Chondrocyte (in vitro differentiated cells): Measurements from ENCODE around the gene TOM1L1. TPM values are rescaled to one million over a fixed set of nuclear protein-coding genes. Genes with fewer than 3 reads are reported as not detected.
"Not testable (repeated sequence)": the region's sequence is repeated elsewhere in the genome, so short reads cannot be mapped to it uniquely, and the experiment has no call there.

Experiments
- DNase-seq: peaks from one replicate; pipeline ENCODE4 v3.0.0; 2021; ENCODE audit warnings: mixed read lengths, low spot score
- H3K27ac Mint-ChIP-seq: one replicate; pipeline ENCODE4 v1.8.0; 2021; ENCODE audit warnings: mild to moderate bottlenecking, moderate library complexity, mixed read lengths; ENCODE audit not compliant: unreplicated experiment
- H3K27me3 Mint-ChIP-seq: 2 replicates; pipeline ENCODE4 v1.8.0; 2021; ENCODE audit warnings: low read depth, mixed read lengths
- H3K36me3 Mint-ChIP-seq: 2 replicates; pipeline ENCODE4 v1.8.0; 2021; ENCODE audit warnings: low read depth, mixed read lengths
- H3K4me1 Mint-ChIP-seq: 2 replicates; pipeline ENCODE4 v1.8.0; 2021; ENCODE audit warnings: low read depth, mild to moderate bottlenecking, mixed read lengths
- H3K4me3 Mint-ChIP-seq: one replicate; pipeline ENCODE4 v1.8.0; 2021; ENCODE audit warnings: mild to moderate bottlenecking, moderate library complexity, mixed read lengths; ENCODE audit not compliant: unreplicated experiment
- H3K9me3 Mint-ChIP-seq: 2 replicates; pipeline ENCODE4 v1.8.0; 2021; ENCODE audit warnings: low read depth, mixed read lengths
- CTCF ChIP-seq: fragments of 200-600 bp; sonication (generic); IDR thresholded peaks from 2 replicates; pipeline ENCODE4 v1.5.0; 2021; ENCODE audit warnings: antibody characterized with exemption, mild to moderate bottlenecking, moderate library complexity
- total RNA-seq: library from RNA; stranded (reverse); gene quantifications from 3 replicates; pipeline ENCODE4 v1.2.1, GENCODE V29; 2021

The TOM1L1 gene
- total RNA-seq, 1 donor from 2014 or later = 28.4 TPM

- no peak for DNase-seq
- H3K27ac Mint-ChIP-seq = no peak overlapping the region
Observed at GRCh38 chr17:54864070-54864469, 36.6 kb upstream of the TOM1L1 start.

GRCh38 chr17:54864636-54865356 is 35.9 kb upstream of the TOM1L1 start:
- Mint-ChIP-seq H3K4me3 (no peak overlapping the region), H3K27ac (no peak overlapping the region), H3K36me3 (no peaks in the 10 kb centered on the region), H3K27me3 (peaks cover 6% of the 10 kb centered on the region), H3K4me1 (no peaks in the 10 kb centered on the region), H3K9me3 (no peaks in the 10 kb centered on the region)
- no peak for TF ChIP-seq CTCF
- DNase-seq = no peak

More at GRCh38 chr17:54864070-54864469, 36.6 kb upstream of the TOM1L1 start:
- no peaks in the 10 kb centered on the region for H3K36me3 Mint-ChIP-seq
- H3K27me3 Mint-ChIP-seq = peaks cover 6% of the 10 kb centered on the region
- TF ChIP-seq CTCF = no peak
- no peaks in the 10 kb centered on the region for H3K4me1 Mint-ChIP-seq
- H3K4me3 Mint-ChIP-seq = no peak overlapping the region
- no peaks in the 10 kb centered on the region for H3K9me3 Mint-ChIP-seq

- DNase-seq = no peak
- Mint-ChIP-seq H3K27me3 (peaks cover 3% of the 10 kb centered on the region), H3K9me3 (no peaks in the 10 kb centered on the region)
Observed at GRCh38 chr17:54867634-54868033, 33.0 kb upstream of the TOM1L1 start.

GRCh38 chr17:54870671-54871175 is 29.9 kb upstream of the TOM1L1 start:
- H3K36me3 Mint-ChIP-seq = no peaks in the 10 kb centered on the region
- no peak for TF ChIP-seq CTCF
- H3K4me3 Mint-ChIP-seq = no peak overlapping the region
- DNase-seq = no peak
- H3K27me3 Mint-ChIP-seq = peaks cover 3% of the 10 kb centered on the region
- no peaks in the 10 kb centered on the region for H3K9me3 Mint-ChIP-seq
- no peak overlapping the region for H3K27ac Mint-ChIP-seq
- H3K4me1 Mint-ChIP-seq = no peaks in the 10 kb centered on the region

More at GRCh38 chr17:54867634-54868033, 33.0 kb upstream of the TOM1L1 start:
- no peaks in the 10 kb centered on the region for H3K36me3 Mint-ChIP-seq
- no peak overlapping the region for H3K27ac Mint-ChIP-seq
- no peaks in the 10 kb centered on the region for H3K4me1 Mint-ChIP-seq
- no peak overlapping the region for H3K4me3 Mint-ChIP-seq
- TF ChIP-seq CTCF = no peak

- DNase-seq, H3K27ac Mint-ChIP-seq, H3K36me3 Mint-ChIP-seq, H3K4me1 Mint-ChIP-seq, H3K27me3 Mint-ChIP-seq, H3K4me3 Mint-ChIP-seq, H3K9me3 Mint-ChIP-seq: not testable (repeated sequence)
Observed at GRCh38 chr17:54875906-54876305, 24.7 kb upstream of the TOM1L1 start.
